Right renal pelvis (tissue), 4 donors: Measurements from ENCODE around the gene USP36. TPM values are rescaled to one million over a fixed set of nuclear protein-coding genes. Genes with fewer than 3 reads are reported as not detected.
"Not testable (repeated sequence)": the region's sequence is repeated elsewhere in the genome, so short reads cannot be mapped to it uniquely, and the experiment has no call there.

Experiments used
- DNase-seq, 4 donors: peaks; one replicate each; pipeline ENCODE4 v3.0.0-alpha.2; 2013; ENCODE audit warnings: low read depth in 4 of 4, low spot score in 3 of 4, missing footprints in 1 of 4
- polyA plus RNA-seq, 4 donors: library from polyadenylated mRNA; unstranded; fragments of 120-200 nt; gene quantifications; one replicate each; pipeline ENCODE4 v1.2.1, GENCODE V29; 2013; ENCODE audit not compliant: insufficient read length in 4 of 4

The USP36 gene
- polyA plus RNA-seq, 4 donors = 37.8 to 48.7 (median 42.0) TPM

DNA sequence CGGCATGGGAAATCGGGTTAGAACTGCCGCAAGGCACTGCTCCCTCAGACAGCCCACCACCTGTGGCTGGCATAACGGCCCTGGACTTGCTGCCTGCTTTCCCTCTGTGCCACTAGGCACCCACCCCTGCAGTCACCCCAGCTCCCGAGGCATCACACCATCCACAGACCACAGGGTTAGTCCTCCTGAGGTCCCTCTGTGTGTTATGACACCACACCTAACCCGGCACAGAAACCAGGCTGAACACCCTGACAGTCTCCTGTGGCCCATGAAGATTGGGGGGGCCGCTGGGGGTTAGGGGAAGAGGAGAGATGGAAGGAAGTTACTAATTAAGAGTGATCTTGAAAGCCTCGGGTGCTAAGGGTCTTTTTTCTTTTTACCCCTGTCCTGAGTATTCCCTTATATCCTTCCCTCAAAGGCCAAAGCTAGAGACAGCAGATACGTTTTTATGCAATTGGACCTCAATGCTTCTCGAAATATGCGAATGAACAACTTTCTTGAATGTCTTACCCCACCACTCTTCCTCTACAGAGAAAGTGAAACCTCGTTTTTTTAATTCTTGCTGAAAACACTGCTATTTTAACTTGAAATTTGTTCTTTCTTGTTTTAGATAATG is 65.5 kb downstream of the USP36 start:
- DNase-seq = no peak

DNA sequence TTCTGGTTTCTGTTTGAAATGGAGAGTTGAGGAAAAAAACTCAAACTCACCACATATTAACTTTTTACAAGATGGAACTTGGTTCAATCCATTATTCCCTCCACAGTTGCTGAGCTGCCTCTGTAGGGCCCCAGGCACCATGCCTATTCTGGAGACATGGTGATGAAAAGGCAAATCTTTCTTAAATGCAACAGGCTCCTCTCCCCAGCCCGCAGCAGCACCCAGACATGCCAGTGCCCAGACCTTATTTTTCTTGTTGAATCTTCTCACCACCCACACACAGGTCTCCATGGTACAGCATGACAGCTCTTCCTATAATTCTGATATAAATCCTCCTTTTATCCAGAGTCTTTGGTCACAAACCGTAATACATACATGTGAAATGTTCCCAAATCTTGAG is 66.2 kb downstream of the USP36 start:
- no peak for DNase-seq

DNA sequence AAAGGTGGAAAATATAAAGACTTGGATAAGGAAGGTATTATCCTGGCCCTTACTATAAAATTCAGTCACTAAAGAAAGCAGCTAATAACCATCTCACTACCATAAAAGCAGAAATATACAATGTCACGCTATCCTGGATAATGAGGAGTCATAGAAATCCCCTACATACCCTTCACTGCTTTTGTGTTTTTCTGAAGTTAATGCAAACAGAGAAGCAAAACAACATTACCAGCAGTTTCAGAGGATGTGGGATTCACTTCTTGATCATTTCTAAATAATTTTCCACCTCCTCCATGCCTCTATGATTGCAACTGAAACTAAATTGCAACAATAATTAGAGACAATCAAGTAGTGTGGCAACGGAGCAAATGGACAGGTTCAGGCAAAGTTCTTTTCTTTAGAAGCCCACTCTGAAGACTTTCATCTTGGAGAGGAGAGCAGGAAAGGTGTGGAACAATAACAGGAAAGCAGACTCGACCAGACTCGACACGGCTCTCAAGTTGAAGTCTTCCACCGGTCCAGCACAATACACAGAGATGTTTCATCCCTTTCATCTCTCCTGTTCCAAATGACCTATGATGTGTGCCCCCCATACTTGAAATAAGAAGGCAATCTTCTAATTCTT is 68.7 kb downstream of the USP36 start:
- no peak for DNase-seq

DNA sequence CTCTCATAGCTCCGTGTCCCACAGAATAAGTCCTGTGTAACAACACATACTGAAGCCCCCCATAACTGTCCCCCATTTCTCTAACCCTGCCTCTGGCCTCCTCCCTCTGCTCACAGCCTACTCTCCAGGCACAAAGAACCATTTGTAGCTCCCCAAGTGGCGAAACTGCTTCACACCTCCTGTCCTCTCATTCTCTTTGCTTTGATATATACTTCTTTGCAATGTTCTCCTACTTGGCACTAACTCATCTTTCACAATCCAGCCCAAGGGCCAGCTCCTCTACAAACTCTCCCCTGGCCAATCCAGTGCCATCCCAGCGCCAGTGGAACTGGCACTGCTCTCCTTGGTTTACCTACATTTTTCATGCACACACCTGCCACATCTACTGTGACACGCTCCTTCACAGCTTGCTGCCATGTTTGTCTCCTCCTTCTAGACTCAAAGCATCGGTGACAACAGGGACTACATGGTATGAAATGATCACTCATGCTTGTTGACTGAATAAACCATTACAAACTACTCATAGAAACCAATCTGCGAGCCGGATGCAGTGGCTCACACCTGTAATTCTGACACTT is 71.3 kb downstream of the USP36 start:
- DNase-seq = no peak

DNA sequence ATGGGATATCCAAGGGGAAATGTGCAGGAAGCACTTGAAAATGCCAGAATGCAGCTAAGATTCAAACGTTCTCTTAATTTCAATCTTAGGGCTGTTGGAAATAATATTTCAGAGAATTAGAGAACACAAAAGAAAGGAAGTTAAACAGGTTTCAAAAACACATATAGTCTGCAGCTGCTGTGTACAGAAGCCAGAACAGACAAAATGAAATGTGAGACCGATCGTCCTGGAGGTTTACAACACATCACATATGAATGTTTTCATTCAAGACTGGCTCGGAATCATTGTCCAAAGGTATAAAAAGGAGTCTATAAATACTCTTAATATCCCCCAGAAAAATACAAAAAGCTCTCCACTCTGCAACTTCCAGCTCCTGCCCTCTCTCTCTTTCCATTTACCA is 72.8 kb downstream of the USP36 start:
- DNase-seq = no peak

DNA sequence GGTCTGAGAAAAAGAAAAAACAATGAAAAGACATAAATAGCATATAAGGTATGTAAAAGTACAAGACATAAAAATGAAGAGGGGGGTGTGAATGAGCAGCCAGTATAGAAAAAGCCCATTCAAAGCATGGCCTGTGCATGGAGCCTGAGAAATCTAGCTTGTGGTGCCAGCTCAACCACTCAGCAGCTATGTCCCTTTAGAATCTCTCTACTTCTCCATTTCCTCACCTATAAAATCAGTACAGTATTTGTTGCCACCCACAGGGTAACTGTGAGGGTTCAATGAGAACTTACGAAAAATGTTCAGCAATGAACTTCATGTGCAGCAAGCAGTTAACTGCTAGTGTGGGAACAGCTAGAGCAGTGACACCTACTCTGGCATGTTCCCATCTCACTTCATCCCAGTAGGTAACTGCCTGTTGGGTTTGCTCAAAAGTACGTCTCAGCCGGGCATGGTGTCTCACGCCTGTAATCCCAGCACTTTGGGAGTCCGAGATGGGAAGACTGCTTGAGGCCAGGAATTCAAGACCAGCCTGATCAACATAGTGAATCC is 73.8 kb downstream of the USP36 start:
- DNase-seq = no peak

DNA sequence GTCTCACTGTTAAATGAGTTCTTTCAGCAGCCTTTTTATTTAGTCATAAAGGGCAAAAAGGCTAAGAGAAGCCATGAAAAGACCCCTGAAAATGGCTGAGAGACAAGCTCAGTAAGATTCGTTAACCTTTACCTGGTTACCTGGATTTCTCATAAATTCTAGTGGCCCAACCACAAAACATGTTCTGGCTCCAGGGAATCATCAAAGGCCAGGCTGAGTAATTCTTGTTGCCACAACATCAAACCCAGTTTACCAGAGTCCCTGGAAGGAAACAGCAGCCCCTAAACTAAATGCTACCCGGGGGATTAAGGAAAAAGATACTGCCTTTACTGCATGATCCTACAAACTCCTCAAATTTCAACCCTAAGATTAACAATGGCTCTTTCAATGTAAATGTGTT is 74.4 kb downstream of the USP36 start:
- no peak for DNase-seq

DNA sequence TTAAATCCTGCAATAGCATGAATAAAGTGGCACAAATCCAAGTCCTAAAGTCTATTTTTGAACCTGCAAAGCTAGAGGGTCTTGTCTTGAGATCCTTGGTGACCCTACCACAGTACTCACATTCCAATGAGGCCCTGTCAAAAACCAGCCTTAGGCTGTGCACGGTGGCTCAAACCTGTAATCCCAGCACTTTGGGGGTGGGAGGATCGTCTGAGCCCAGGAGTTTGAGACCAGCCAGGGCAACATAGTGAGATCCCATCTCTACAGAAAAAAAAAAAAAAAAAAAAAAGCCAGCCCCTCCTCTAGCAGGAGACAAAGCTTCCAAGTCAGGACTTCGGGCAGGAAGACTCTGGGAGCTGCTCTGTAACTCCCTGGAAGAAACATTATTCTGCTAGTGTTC is 74.8 kb downstream of the USP36 start:
- no peak for DNase-seq

DNA sequence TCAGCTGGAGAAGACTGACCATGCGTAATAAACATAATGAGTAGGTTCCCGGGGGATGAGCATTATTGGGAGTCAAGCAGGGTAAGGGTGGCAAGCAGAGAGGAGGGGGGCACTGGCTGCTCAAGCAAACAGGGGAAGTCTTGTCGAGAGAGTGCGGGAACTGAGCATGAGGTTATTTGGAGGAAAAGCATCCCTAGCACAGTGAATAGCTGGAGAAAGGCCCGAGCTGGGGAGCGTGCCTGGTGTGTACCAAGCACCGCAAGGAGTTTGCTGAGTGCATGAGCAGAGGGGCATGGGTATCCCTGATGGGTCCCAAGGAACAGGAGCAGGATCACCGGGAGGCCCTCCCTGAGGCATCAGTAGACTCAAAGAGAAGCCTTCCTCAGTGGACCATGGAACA is 75.7 kb downstream of the USP36 start:
- no peak for DNase-seq

DNA sequence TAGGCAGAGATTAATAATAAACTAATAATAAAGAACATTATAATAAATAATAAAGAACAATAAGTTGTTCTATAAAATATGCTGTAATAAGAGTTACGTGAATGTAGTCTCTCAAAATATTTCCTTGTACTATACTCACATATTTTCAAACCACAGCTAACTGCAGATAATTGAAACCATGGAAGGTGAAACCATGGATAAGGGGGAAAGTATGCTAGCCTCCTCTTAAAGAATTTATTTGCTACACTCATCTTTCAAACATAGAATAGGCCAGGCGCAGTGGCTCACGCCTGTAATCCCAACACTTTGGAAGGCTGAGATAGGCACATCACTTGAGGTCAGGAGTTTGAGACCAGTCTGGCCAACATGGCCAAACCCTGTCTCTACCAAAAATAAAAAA is 77.1 kb downstream of the USP36 start:
- DNase-seq = no peak

DNA sequence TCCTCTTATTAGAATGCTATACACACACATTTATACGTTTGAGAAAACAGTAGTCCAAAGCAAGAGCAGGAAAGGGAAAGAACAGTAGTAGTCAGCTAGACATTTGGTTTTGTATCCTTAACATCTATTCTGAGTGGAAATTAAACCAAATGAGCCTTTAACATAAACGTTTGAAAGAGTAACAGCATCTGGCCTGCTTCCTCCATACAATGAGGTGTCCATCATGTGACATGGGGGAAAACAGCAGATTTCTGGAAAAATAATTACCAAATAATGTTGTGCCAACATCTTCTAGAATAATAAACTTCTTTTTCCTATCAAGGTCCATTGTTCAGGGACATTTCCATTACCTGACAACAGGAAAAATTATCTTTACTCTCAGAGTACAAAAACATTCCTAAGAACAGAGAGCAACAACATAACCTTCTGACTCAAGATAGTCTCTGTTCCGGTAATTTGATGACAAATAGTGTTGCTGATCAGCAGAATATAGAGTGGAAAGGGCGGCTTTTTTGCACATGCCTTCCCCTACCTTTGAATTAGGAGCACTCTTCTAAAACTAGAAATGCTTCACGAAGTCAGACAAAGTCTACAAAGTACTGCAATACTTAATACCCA is 78.7 kb downstream of the USP36 start:
- DNase-seq = no peak

DNA sequence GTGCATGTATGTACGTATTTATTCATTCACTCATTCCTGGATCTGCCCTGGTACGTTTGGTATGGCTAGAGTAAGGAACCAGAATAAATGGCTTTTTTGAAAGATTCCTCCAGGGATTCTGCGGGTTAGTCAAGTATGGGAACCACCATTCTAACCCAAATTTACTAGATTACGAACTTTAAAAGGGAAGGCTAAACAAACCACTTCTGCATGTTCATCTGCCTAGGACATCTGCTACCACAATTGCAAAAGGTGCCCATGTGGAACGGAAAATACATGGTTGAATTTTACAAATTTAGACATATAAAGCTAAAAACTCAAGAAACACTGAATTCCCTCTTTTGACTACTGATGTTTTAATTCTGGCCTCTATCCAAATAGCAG is 80.7 kb downstream of the USP36 start:
- DNase-seq = no peak

DNA sequence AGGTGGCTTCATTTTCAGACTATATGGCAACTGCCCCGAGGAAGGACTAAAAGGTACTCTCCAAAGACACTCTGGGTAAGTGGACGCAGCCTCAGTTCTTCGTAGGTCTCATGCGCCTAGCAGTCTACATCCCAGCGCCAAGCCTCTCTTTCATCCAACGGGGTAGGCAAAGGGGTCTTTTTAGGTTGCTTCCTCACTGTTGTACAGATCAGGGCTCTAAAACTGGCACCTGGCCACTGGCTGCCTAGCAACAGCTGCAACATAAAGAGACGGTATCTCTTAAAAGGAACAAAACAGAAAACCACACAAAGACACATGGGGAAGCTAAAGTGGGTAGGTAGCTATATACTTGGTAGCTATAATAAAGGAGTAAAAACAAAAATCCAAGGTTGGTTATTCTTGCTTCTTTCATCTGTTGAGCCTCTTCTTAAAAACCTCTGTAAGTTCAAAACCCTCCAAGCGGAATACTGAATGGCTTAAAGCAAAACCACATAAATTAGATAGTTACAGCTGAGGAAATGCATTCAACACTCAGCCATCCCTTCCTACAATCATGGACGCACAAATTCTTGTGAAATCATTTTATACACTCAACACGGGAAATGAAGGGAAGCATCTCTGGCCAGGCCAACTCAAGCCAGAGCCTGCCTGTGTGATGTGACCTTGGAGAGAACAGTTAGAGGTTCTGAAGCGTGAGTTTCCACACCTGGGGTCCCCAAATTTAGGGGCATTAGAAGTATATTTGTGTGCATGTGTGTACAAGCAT is 81.2 kb downstream of the USP36 start:
- DNase-seq = no peak

DNA sequence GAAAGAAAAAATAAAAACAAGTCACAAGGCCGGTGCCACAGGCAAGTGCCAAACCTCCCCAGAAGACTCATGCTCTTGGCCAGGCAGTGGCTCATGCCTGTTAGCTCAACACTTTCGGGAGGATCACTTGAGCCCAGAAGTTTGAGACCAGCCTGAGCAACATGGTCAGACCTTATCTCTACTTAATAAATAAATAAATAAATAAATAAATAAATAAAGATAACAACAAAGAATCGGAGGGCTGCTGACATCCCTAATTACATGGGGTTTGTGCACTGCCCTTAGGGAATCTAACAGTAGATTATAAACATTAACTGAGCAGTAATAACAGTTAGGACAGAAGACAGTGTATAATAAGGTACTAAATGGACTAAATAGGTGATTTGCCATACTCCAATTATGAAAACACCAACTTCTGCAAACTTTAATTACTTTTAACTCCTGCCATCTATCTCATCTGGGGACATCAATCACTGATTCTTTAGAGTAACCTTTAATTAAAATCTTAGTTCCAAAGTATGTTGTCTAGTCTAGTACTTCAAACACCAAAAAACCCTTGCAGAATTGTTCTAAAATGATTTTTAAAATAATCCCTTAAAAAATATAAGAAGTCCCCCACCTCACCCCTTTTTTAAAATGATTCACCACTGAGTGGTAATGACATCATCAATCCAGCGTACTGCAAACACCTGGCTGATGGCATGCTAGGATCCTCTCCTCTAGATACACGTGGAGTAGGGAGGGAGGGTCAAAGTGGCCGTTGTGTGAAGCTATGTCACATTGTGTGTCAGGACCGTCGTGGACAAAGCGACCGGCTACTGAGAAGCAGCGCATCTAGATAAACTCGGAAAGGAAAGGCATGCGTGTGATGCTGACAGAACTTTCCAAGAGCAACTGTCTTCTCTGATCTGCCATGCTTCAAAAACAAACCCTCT is 87.0 kb downstream of the USP36 start:
- DNase-seq = no peak

DNA sequence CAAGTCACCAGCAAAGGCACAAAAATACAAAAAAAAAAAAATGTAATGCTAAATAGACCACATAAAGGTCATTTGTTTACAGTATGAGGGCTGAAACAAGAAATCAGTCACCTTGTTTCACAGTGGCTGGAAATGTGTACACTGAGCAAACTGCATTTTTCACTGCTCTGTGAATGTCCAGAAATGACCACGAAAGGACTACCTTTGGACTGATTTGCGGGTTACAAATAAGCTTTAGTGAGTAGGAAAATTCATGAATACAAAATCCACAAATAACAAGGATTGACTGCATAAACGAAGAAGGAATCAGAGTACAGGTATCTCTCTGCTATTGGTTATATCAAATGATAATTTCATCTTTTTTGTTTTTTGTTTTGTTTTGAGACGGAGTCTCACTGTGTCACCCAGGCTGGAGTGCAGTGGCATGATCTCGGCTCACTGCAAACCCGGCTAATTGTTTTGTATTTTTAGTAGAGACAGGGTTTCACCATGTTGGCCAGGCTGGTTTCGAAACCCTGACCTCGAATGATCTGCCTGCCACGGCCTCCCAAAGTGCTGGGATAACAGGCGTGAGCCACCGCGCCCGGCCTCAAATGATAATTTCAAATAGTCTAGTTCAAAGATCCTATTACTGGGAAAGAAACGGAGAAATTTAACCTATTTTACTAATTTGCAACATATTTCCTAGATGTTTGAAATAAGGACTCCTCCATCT is 89.0 kb downstream of the USP36 start:
- DNase-seq = no peak

DNA sequence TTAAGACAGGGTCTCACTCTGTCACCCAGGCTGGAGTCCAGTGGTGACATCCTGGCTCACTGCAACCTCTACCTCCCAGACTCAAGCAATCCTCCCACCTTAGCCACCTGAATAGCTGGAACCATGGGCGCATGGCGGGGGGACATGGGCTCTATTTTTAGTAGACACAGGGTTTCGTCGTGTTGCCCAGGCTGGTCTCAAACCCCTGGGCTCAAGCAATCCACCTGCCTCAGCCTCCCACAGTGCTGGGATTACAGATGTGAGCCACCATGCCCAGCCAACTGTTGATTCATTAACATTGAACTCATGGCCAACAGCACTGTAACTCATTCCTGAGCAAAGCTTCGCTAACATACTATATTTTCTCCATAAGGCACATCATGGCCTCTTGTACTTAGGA is 89.6 kb downstream of the USP36 start:
- DNase-seq = not testable (repeated sequence)

DNA sequence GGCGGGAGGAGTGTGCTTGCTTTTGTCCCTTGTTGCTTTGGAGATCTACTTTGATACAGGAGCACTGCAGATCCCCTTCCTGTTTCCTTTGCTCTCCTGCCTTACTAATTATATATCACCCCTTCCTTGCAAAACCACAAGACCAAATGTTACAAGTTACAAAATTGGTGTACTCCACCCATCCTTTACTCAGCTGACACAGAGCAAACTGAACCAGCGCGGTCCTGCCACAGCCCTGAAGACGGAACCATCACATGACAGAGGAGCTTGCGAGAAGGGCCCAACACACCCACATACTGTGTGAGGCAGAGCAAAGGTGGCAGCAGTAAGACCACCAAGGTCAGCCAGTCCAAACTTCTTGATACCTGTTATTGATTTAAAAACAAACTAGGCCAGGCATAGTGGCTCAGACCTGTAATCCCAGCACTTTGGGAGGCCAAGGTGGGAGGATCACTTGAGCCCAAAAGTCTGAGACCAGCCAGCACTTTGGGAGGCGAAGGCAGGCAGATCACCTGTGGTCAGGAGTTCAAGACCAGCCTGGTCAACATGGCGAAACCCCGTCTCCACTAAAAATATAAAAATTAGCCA is 91.8 kb downstream of the USP36 start:
- DNase-seq = no peak

DNA sequence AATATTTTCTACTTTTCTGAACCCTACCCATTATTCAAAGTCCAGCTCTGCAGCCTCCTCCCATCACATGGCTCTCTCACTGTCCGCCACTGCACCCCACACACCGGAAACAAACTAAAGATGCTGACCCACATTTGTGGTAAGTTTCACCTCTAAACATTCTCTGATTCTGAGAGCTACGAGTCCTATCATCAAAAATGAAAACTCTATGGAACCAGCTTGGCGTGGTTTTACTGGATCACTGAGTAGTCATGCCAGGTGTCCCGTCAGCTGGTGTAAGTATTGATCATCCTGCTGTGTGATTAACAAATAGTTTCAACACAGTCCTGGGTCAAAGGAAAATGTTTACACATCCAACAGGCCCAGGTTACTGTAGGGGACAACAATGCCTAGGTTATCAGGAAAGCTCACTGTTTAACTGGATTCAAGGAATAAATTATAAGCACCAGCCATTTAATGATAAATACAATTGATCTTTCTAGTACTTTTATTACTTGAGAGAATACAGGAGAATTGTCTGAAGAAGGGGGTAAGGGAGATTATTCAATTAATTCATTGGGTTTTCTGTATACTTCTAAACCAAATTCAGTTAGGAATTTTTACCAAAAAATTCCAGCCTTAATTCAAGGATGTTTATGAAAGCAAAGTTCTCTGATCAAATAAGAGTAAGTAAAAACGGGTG is 92.4 kb downstream of the USP36 start:
- no peak for DNase-seq
